ENCODE measurements around the gene LRP4. TPM values are rescaled to one million over a fixed set of nuclear protein-coding genes. Genes with fewer than 3 reads are reported as not detected.
"Not testable (repeated sequence)": the region's sequence is repeated elsewhere in the genome, so short reads cannot be mapped to it uniquely, and the experiment has no call there.

The LRP4 gene
- polyA plus RNA-seq, 1 donor (not counting 4 experiments of a cell fraction or from before 2014, with no cell fraction given), result 3.4 TPM

GRCh38 chr11:46966773-46967172 lies 48.4 kb upstream of the LRP4 start:
- Histone ChIP-seq H4K20me1 (ENCODE audit: control insufficient read depth, extremely low read depth, insufficient read depth, low read length) (no peaks in the 10 kb centered on the region), H3K9ac (ENCODE audit: control insufficient read depth, extremely low read depth, insufficient read depth, low read length) (no peak overlapping the region), H3K27me3 (ENCODE audit: control insufficient read depth, extremely low read depth, insufficient read depth, low read length) (no peaks in the 10 kb centered on the region), H3K27ac (ENCODE audit: control insufficient read depth, insufficient read depth, low read length) (no peak overlapping the region), H3K79me2 (ENCODE audit: control insufficient read depth, insufficient read depth, low read length) (no peaks in the 10 kb centered on the region), H2AFZ (ENCODE audit: control insufficient read depth, low read length) (no peak overlapping the region), H3K4me3 (ENCODE audit: control insufficient read depth in 2 of 3, extremely low read depth in 1 of 3, insufficient read depth in 2 of 3, low read depth in 1 of 3, low read length in 3 of 3) (no peak overlapping the region), H3K4me2 (ENCODE audit: control insufficient read depth, extremely low read depth, insufficient read depth, low read depth, low read length) (no peak overlapping the region), H3K4me1 (ENCODE audit: control insufficient read depth, extremely low read depth, insufficient read depth, low read length) (no peaks in the 10 kb centered on the region), H3K9me3 (ENCODE audit: control insufficient read depth, low read depth, low read length) (no peaks in the 10 kb centered on the region), H3K9me1 (ENCODE audit: control insufficient read depth, extremely low read depth, insufficient read depth, low read length) (no peaks in the 10 kb centered on the region), H3K36me3 (ENCODE audit: control insufficient read depth in 2 of 2, extremely low read depth in 1 of 2, insufficient read depth in 2 of 2, low read length in 2 of 2) (no peaks in the 10 kb centered on the region)
- TF ChIP-seq EZH2 (IDR thresholded peaks at IDR 0.05; ENCODE audit: low read length), result no peak
- TF ChIP-seq, protein P1, sequence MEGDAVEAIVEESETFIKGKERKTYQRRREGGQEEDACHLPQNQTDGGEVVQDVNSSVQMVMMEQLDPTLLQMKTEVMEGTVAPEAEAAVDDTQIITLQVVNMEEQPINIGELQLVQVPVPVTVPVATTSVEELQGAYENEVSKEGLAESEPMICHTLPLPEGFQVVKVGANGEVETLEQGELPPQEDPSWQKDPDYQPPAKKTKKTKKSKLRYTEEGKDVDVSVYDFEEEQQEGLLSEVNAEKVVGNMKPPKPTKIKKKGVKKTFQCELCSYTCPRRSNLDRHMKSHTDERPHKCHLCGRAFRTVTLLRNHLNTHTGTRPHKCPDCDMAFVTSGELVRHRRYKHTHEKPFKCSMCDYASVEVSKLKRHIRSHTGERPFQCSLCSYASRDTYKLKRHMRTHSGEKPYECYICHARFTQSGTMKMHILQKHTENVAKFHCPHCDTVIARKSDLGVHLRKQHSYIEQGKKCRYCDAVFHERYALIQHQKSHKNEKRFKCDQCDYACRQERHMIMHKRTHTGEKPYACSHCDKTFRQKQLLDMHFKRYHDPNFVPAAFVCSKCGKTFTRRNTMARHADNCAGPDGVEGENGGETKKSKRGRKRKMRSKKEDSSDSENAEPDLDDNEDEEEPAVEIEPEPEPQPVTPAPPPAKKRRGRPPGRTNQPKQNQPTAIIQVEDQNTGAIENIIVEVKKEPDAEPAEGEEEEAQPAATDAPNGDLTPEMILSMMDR (optimal IDR thresholded peaks at IDR 0.05 in 1 of 3, IDR thresholded peaks at IDR 0.05 in 1 of 3, conservative IDR thresholded peaks at IDR 0.05 in 1 of 3; ENCODE audit: extremely low read depth in 1 of 3, insufficient read depth in 2 of 3, low read length in 3 of 3), result no peak
- no peak for DNase-seq (ENCODE audit: low read depth, low spot score)
- dilution Hi-C loops (cut with MboI; ENCODE audit: extremely low pct_ligation_motif_present, low sequenced_read_pairs), result no loop called here
- FAIRE-seq, result no peak

GRCh38 chr11:46963844-46964243 lies 45.5 kb upstream of the LRP4 start:
- dilution Hi-C loops (cut with MboI; ENCODE audit: extremely low pct_ligation_motif_present, low sequenced_read_pairs), result no loop called here
- H3K36me3 ChIP-seq (ENCODE audit: control insufficient read depth in 2 of 2, extremely low read depth in 1 of 2, insufficient read depth in 2 of 2, low read length in 2 of 2), result no peaks in the 10 kb centered on the region
- H3K27me3 ChIP-seq (ENCODE audit: control insufficient read depth, extremely low read depth, insufficient read depth, low read length), result no peaks in the 10 kb centered on the region
- TF ChIP-seq, protein P1 (optimal IDR thresholded peaks at IDR 0.05 in 1 of 3, IDR thresholded peaks at IDR 0.05 in 1 of 3, conservative IDR thresholded peaks at IDR 0.05 in 1 of 3; ENCODE audit: extremely low read depth in 1 of 3, insufficient read depth in 2 of 3, low read length in 3 of 3), result no peak
- TF ChIP-seq EZH2 (IDR thresholded peaks at IDR 0.05; ENCODE audit: low read length), result no peak
- no peaks in the 10 kb centered on the region for H4K20me1 ChIP-seq (ENCODE audit: control insufficient read depth, extremely low read depth, insufficient read depth, low read length)
- no peaks in the 10 kb centered on the region for H3K9me1 ChIP-seq (ENCODE audit: control insufficient read depth, extremely low read depth, insufficient read depth, low read length)
- no peak overlapping the region for H3K4me2 ChIP-seq (ENCODE audit: control insufficient read depth, extremely low read depth, insufficient read depth, low read depth, low read length)
- DNase-seq (ENCODE audit: low read depth, low spot score), result no peak
- no peak overlapping the region for H2AFZ ChIP-seq (ENCODE audit: control insufficient read depth, low read length)
- no peak for FAIRE-seq
- no peaks in the 10 kb centered on the region for H3K79me2 ChIP-seq (ENCODE audit: control insufficient read depth, insufficient read depth, low read length)
- H3K9me3 ChIP-seq (ENCODE audit: control insufficient read depth, low read depth, low read length), result no peaks in the 10 kb centered on the region
- no peak overlapping the region for H3K9ac ChIP-seq (ENCODE audit: control insufficient read depth, extremely low read depth, insufficient read depth, low read length)
- H3K4me3 ChIP-seq (ENCODE audit: control insufficient read depth in 2 of 3, extremely low read depth in 1 of 3, insufficient read depth in 2 of 3, low read depth in 1 of 3, low read length in 3 of 3), result no peak overlapping the region
- no peak overlapping the region for H3K27ac ChIP-seq (ENCODE audit: control insufficient read depth, insufficient read depth, low read length)
- H3K4me1 ChIP-seq (ENCODE audit: control insufficient read depth, extremely low read depth, insufficient read depth, low read length), result no peaks in the 10 kb centered on the region

DNA sequence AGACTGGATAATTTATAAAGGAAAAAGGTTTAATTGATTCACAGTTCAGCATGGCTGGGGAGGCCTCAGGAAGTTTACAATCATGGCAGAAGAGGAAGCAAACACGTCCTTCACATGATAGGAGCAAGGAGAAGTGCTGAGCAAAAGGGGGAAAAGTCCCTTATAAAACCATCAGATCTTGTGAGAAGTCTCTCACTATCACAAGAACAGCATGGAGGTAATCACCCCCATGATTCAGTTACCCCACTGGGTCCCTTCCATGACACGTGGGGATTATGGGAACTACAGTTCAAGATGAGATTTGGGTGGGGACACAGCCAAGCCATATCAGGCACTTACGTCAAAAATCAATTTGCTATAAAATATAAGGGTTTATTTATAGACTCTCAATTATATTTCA lies 43.5 kb upstream of the LRP4 start:
- H3K9ac ChIP-seq (ENCODE audit: control insufficient read depth, extremely low read depth, insufficient read depth, low read length); H2AFZ ChIP-seq (ENCODE audit: control insufficient read depth, low read length); H3K79me2 ChIP-seq (ENCODE audit: control insufficient read depth, insufficient read depth, low read length); H3K4me1 ChIP-seq (ENCODE audit: control insufficient read depth, extremely low read depth, insufficient read depth, low read length); FAIRE-seq; H3K27me3 ChIP-seq (ENCODE audit: control insufficient read depth, extremely low read depth, insufficient read depth, low read length); dilution Hi-C loops (cut with MboI; ENCODE audit: extremely low pct_ligation_motif_present, low sequenced_read_pairs); H3K4me3 ChIP-seq (ENCODE audit: control insufficient read depth in 2 of 3, extremely low read depth in 1 of 3, insufficient read depth in 2 of 3, low read depth in 1 of 3, low read length in 3 of 3); DNase-seq (ENCODE audit: low read depth, low spot score); H4K20me1 ChIP-seq (ENCODE audit: control insufficient read depth, extremely low read depth, insufficient read depth, low read length); H3K27ac ChIP-seq (ENCODE audit: control insufficient read depth, insufficient read depth, low read length); H3K36me3 ChIP-seq (ENCODE audit: control insufficient read depth in 2 of 2, extremely low read depth in 1 of 2, insufficient read depth in 2 of 2, low read length in 2 of 2); H3K4me2 ChIP-seq (ENCODE audit: control insufficient read depth, extremely low read depth, insufficient read depth, low read depth, low read length); H3K9me1 ChIP-seq (ENCODE audit: control insufficient read depth, extremely low read depth, insufficient read depth, low read length); H3K9me3 ChIP-seq (ENCODE audit: control insufficient read depth, low read depth, low read length): not testable (repeated sequence)

All from keratinocyte (primary cell).